Naive thymus-derived CD4-positive, alpha-beta T cell (primary cell): ENCODE measurements around the gene NACC2. TPM values are rescaled to one million over a fixed set of nuclear protein-coding genes. Genes with fewer than 3 reads are reported as not detected.

ENCODE experiments used
- ATAC-seq: fragments of 150-1000 bp; cut with Tn5 transposase; 2 replicates; pipeline ENCODE4 v1.10.0; 2021; ENCODE audit warnings: mild to moderate bottlenecking, moderate library complexity
- CTCF ChIA-PET: fragments of 350-600 bp; sonication (Branson Sonifier 250); formaldehyde crosslinking; loops from one replicate; lab custom pipeline; 2021; ENCODE audit warnings: antibody characterized with exemption; lab: Charles Lee
- POLR2A ChIA-PET: fragments of 350-600 bp; sonication (Branson Sonifier 250); formaldehyde crosslinking; loops from one replicate; lab custom pipeline; 2021; ENCODE audit warnings: antibody characterized with exemption, inconsistent platforms; lab: Charles Lee
- DNase-seq, 9 donors: peaks; one replicate each; pipeline versions ENCODE4 v3.0.0 to v3.0.0-alpha.2; 2020 to 2022; ENCODE audit warnings: mixed read lengths in 1 of 9
- H3K27ac ChIP-seq: one replicate; pipeline ENCODE4 v1.7.0; 2013; ENCODE audit warnings: mild to moderate bottlenecking, low read depth, low read length, moderate library complexity
- H3K27me3 ChIP-seq, 2 donors: one replicate each; pipeline ENCODE4 v1.7.0; 2013; ENCODE audit warnings: low read length in 2 of 2, mild to moderate bottlenecking in 2 of 2, moderate library complexity in 2 of 2; ENCODE audit not compliant: control insufficient read depth in 2 of 2, insufficient read depth in 2 of 2
- H3K36me3 ChIP-seq, 3 experiments: 1 replicate in 2 of 3; 2 replicates in 1 of 3; pipeline ENCODE4 v1.7.0; 2013; ENCODE audit warnings: low read length in 3 of 3, mild to moderate bottlenecking in 3 of 3, moderate library complexity in 1 of 3; ENCODE audit not compliant: insufficient read depth in 3 of 3, control insufficient read depth in 2 of 3
- H3K4me1 ChIP-seq, 2 donors: one replicate each; pipeline ENCODE4 v1.7.0; 2013; ENCODE audit warnings: low read length in 2 of 2, mild to moderate bottlenecking in 2 of 2, moderate library complexity in 1 of 2; ENCODE audit not compliant: control insufficient read depth in 2 of 2, insufficient read depth in 2 of 2
- H3K4me3 ChIP-seq: 2 replicates; pipeline ENCODE4 v1.7.0; 2013; ENCODE audit warnings: mild to moderate bottlenecking, low read length
- H3K9me3 ChIP-seq, 3 experiments: 1 replicate in 2 of 3; 2 replicates in 1 of 3; pipeline ENCODE4 v1.7.0; 2013; ENCODE audit warnings: low read length in 3 of 3; ENCODE audit not compliant: control insufficient read depth in 2 of 3
- H3K27ac Mint-ChIP-seq, 9 donors: one replicate each; pipeline ENCODE4 v1.8.0; 2020 to 2022; ENCODE audit warnings: mixed read lengths in 9 of 9, mild to moderate bottlenecking in 8 of 9, moderate library complexity in 5 of 9, inconsistent platforms in 2 of 9
- H3K27me3 Mint-ChIP-seq, 5 donors: one replicate each; pipeline ENCODE4 v1.8.0; 2021 to 2022; ENCODE audit warnings: mixed read lengths in 5 of 5, mild to moderate bottlenecking in 1 of 5
- H3K36me3 Mint-ChIP-seq, 5 donors: one replicate each; pipeline ENCODE4 v1.8.0; 2020 to 2022; ENCODE audit warnings: mixed read lengths in 5 of 5, mild to moderate bottlenecking in 3 of 5, inconsistent platforms in 1 of 5
- H3K4me1 Mint-ChIP-seq, 7 donors: one replicate each; pipeline ENCODE4 v1.8.0; 2020 to 2022; ENCODE audit warnings: mixed read lengths in 7 of 7, mild to moderate bottlenecking in 3 of 7, inconsistent platforms in 1 of 7
- H3K4me3 Mint-ChIP-seq, 10 donors: one replicate each; pipeline ENCODE4 v1.8.0; 2020 to 2022; ENCODE audit warnings: mild to moderate bottlenecking in 10 of 10, mixed read lengths in 10 of 10, moderate library complexity in 6 of 10, inconsistent platforms in 2 of 10
- H3K9me3 Mint-ChIP-seq, 11 donors: one replicate each; pipeline ENCODE4 v1.8.0; 2020 to 2022; ENCODE audit warnings: mixed read lengths in 11 of 11, mild to moderate bottlenecking in 4 of 11, inconsistent platforms in 1 of 11, moderate library complexity in 1 of 11
- intact Hi-C, 2 donors: fragments of 100-400 bp; cut with micrococcal nuclease; formaldehyde crosslinking; loops; one replicate each; pipeline ENCODE4 v1.15.1; 2023
- polyA plus RNA-seq, 2 donors: library from polyadenylated mRNA; unstranded; fragments of 300-500 nt; fragmentation: Illumina TruSeq; gene quantifications; one replicate each; pipeline ENCODE4 v1.2.3, GENCODE V29; 2021
- total RNA-seq, 6 experiments: library from RNA in 5 of 6; stranded (reverse) in 5 of 6; gene quantifications; 1 replicate in 5 of 6; 2 replicates in 1 of 6; pipeline ENCODE4 v1.2.3 and lab custom pipeline; 2021 to 2026

Gene NACC2
- total and polyA plus RNA-seq, 7 experiments from 2014 or later: 0.92 to 17.7 (median 7.5) TPM

DNA sequence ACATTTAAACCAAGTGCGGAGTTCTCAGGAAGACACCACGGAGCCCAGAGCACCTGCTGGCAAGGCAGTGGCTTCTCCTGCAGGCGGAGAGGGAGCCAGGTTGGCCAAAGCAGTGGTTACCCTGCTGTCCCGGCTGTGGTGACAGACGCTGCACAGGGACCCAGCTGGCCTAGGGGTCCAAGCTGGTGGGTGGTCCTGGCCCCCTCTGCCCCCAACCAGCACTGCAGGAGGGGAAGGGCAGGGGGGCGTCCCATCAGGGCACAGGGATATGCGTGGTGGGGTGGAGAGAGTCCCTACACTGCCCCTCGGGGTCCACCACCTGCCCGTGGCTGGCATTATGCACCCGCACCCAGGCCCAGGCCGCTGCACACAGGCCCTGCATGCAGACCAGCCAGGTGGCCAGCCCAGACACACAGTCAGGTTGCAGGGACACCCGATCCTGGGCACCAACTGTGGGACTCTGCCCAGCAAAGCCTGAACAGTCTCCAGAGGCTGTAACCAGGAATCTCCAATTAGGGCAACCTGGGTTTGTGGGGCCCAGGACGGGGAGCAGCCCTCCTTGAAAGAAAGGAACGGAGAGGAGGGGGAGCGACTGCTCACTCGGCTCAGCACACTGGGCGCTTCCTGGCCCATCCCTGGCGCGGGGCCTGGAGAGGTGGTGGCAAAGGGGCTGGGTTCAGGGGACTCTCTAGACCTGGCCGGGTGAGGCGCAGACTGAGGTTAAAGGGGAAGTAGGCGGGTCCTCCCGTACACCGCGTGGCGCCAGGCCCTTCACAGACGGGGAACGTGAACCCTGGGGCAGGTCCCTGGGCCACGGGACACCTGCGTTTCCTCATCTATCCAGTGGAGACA lies 46.3 kb downstream of the NACC2 start:
- H3K36me3 ChIP-seq: peaks cover 0 to 21% (median 0%) of the 10 kb centered on the region in 3 experiments
- H3K4me1 ChIP-seq: peaks cover 4 to 9% of the 10 kb centered on the region in 2 donors
- ChIA-PET POLR2A (no interaction called here), CTCF (no interaction called here)
- Mint-ChIP-seq H3K27ac (no peak overlapping the region), H3K4me1 (peaks cover 0 to 14% (median 5%) of the 10 kb centered on the region in 7 donors), H3K36me3 (peaks cover 0 to 7% (median 0%) of the 10 kb centered on the region in 5 donors), H3K4me3 (peak overlapping the region in 1 of 10 donors; percentile 25), H3K9me3 (no peaks in the 10 kb centered on the region), H3K27me3 (peaks cover 0 to 14% (median 4%) of the 10 kb centered on the region in 5 donors)
- H3K9me3 ChIP-seq: no peaks in the 10 kb centered on the region
- no peak overlapping the region for H3K4me3 ChIP-seq
- intact Hi-C loops: no loop called here
- ATAC-seq: no peak
- H3K27me3 ChIP-seq: peaks cover 0 to 4% of the 10 kb centered on the region in 2 donors
- no peak overlapping the region for H3K27ac ChIP-seq
- no peak for DNase-seq

DNA sequence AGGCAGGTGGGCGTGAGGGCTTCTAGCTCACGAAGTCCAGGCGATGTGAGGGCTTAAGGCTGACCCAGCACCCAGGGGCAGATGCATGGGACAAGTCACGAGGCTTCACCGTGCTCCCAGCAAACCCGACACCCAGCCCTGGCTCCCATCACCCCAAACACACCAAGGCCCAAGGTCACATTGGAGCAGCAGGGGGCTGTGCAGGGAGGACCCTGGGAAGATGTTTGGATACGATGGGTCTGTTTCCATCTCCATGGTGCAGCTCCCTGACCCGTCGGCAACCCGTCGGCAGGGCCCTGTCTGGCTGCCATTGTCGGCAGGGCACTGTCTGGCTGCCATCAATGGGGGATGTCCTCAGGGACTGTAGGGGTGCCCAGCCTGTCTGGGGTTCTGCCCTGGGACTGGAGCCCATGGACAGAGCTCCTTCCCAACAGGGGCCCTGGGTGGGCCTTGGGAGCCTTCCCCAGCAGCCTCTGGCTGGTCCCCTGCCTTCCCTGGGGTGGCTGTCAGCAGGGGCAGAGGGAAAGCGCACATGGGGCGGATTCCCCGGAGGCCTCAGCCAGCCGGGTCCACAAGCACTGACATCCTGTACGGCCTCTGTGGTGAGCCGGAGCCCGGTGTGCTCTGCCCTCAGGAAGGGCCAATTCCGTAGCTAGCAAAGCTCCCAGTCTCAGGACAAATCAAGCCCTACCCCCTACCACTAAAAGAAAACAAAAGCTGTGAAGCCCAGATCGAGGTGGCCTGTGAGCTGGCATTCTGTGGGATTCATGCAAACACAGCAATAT lies 47.1 kb downstream of the NACC2 start:
- CTCF ChIA-PET: no interaction called here
- intact Hi-C loops: no loop called here

DNA sequence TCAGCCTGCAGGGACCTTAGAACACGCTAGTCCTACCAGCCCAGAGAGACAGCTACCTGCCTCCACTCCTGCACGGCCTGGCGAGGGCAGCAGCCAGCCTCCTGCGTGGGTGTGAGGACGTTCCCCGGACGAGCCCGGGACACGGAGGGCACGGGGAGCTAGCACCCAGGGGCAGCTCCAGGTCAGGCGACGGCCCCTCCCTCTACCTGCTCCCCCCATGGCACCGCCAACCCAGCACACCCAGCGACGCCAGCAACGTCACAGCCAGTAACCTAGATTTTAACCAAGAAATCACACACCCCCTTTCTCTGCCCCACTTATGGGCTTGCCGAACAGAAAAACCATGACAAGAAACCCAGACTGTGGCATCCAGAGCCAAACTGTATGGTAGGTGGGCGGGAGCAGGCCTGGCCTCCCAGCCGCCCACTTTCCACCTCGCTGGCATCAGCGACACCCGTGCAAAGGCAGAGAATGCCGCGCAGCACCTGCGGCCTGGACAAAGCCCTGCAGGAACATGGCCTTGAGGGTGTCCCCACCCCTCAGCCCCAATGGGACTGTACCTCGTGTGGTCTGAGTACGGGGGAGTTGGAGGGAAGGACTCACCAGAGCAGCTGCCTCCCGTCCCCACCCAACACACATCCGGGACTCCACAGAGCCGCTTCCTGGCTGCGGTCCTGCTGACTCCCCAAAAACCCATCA lies 47.9 kb downstream of the NACC2 start:
- Mint-ChIP-seq H3K27ac (no peak overlapping the region), H3K4me3 (no peak overlapping the region), H3K36me3 (peaks cover 0 to 7% (median 0%) of the 10 kb centered on the region in 5 donors), H3K27me3 (peaks cover 0 to 5% (median 4%) of the 10 kb centered on the region in 5 donors), H3K9me3 (no peaks in the 10 kb centered on the region), H3K4me1 (peaks cover 0 to 9% (median 5%) of the 10 kb centered on the region in 7 donors)
- CTCF ChIA-PET: no interaction called here
- peaks cover 0 to 21% (median 0%) of the 10 kb centered on the region in 3 experiments for H3K36me3 ChIP-seq
- POLR2A ChIA-PET: no interaction called here
- no peak overlapping the region for H3K27ac ChIP-seq
- no peak for ATAC-seq
- DNase-seq: no peak
- H3K27me3 ChIP-seq: no peaks in the 10 kb centered on the region
- no peak overlapping the region for H3K4me3 ChIP-seq
- intact Hi-C loops: no loop called here
- no peaks in the 10 kb centered on the region for H3K9me3 ChIP-seq
- H3K4me1 ChIP-seq: peaks cover 0 to 6% of the 10 kb centered on the region in 2 donors

More for the DNA sequence above, 47.1 kb downstream of the NACC2 start:
- Histone ChIP-seq H3K9me3 (no peaks in the 10 kb centered on the region), H3K4me3 (no peak overlapping the region), H3K4me1 (peaks cover 2 to 9% of the 10 kb centered on the region in 2 donors), H3K27ac (no peak overlapping the region), H3K36me3 (peaks cover 0 to 21% (median 0%) of the 10 kb centered on the region in 3 experiments), H3K27me3 (no peaks in the 10 kb centered on the region)
- H3K4me1 Mint-ChIP-seq: peaks cover 0 to 11% (median 5%) of the 10 kb centered on the region in 7 donors
- H3K27me3 Mint-ChIP-seq: peaks cover 0 to 8% (median 4%) of the 10 kb centered on the region in 5 donors
- DNase-seq: no peak
- H3K27ac Mint-ChIP-seq: no peak overlapping the region
- peaks cover 0 to 7% (median 0%) of the 10 kb centered on the region in 5 donors for H3K36me3 Mint-ChIP-seq
- no peaks in the 10 kb centered on the region for H3K9me3 Mint-ChIP-seq
- no peak overlapping the region for H3K4me3 Mint-ChIP-seq
- ATAC-seq: no peak
- POLR2A ChIA-PET: no interaction called here

DNA sequence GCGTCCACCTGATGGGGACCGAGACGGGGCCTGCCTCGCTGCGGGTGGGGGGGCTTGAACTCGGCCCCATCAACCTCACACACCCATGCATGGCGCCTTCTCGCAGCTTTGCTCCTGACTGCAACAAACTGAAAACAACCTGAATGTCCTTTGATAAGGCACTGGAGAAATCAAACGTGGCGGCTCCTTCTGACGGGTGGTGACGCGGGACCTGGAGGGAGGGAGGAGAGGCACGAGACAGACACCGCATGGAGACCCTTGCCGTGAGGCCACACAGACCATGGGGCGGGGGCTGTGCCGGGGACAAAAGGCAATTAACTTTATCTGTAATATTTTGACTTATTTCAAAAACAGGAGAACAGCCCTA lies 48.6 kb downstream of the NACC2 start:
- Mint-ChIP-seq H3K4me1 (peaks cover 0 to 5% (median 0%) of the 10 kb centered on the region in 7 donors), H3K36me3 (peaks cover 0 to 9% (median 0%) of the 10 kb centered on the region in 5 donors), H3K27me3 (no peaks in the 10 kb centered on the region), H3K4me3 (no peak overlapping the region), H3K27ac (no peak overlapping the region), H3K9me3 (no peaks in the 10 kb centered on the region)
- no peaks in the 10 kb centered on the region for H3K27me3 ChIP-seq
- ChIA-PET POLR2A (no interaction called here), CTCF (no interaction called here)
- H3K4me3 ChIP-seq: no peak overlapping the region
- no peaks in the 10 kb centered on the region for H3K9me3 ChIP-seq
- DNase-seq (no peak), ATAC-seq (no peak)
- H3K4me1 ChIP-seq: no peaks in the 10 kb centered on the region
- no peak overlapping the region for H3K27ac ChIP-seq
- intact Hi-C loops: no loop called here
- peaks cover 0 to 21% (median 0%) of the 10 kb centered on the region in 3 experiments for H3K36me3 ChIP-seq

DNA sequence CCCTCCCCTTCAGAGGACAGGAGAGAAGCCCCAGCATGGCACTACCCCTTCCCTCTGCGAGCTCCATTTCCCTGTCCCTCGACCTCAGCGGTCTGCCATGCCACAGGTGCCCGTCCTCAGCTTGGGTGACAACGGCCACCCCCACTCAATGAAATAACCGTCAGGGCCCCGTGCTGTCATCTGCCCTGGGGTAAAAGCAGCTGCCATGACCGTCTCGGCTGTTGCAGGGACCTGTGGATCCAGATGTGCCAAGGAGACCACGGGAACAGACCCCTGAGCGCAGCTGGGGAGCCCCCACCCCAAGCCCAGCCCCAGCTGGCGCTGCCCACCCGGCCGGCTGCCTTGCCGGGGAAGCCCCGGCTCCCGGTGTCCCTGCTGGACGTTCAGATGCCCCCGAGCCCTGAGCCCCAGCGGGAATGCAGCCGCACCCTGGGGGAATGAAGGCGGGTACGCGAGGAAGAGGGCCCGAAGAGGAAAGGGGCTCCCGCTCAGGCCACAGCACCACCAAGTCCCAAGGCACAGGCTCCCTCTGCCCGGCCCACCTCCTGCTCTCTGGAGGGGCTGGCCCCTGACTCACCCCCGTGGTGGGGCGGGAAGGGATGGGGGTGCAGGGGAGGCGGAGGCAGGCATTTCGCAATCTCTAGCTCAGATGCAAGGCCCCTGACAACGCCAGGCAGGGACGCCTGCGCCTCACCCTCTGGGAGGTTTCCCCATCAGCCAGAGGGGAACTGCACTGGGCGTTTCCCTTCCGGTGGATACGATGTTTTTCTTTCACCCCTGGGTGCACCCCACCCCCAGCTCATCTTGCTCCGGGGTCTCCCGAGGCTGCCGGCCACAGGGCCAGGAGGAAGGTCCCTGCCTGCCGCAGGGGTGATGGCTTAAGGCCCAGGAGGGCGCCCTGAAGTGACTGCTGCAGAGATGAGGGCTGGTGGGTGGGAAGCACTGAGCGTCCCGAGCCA lies 49.2 kb downstream of the NACC2 start:
- H3K9me3 Mint-ChIP-seq: peaks cover 0 to under 1% (median 0%) of the 10 kb centered on the region in 11 donors
- no peak for DNase-seq

More for the DNA sequence above, 49.2 kb downstream of the NACC2 start:
- H3K4me1 ChIP-seq: no peaks in the 10 kb centered on the region
- H3K36me3 ChIP-seq: peaks cover 0 to 21% (median 0%) of the 10 kb centered on the region in 3 experiments
- no peaks in the 10 kb centered on the region for H3K27me3 ChIP-seq
- ATAC-seq: peak; percentile 73
- no peaks in the 10 kb centered on the region for H3K9me3 ChIP-seq
- POLR2A ChIA-PET: no interaction called here
- Mint-ChIP-seq H3K27me3 (no peaks in the 10 kb centered on the region), H3K27ac (no peak overlapping the region), H3K36me3 (peaks cover 0 to 13% (median 1%) of the 10 kb centered on the region in 5 donors), H3K4me3 (no peak overlapping the region), H3K4me1 (peaks cover 0 to 5% (median 0%) of the 10 kb centered on the region in 7 donors)
- H3K27ac ChIP-seq: no peak overlapping the region
- CTCF ChIA-PET: no interaction called here
- intact Hi-C loops: no loop called here
- no peak overlapping the region for H3K4me3 ChIP-seq
